Measurements from ENCODE around the gene RASA2. TPM values are rescaled to one million over a fixed set of nuclear protein-coding genes. Genes with fewer than 3 reads are reported as not detected.

Gene RASA2
- total and polyA plus RNA-seq, 10 of the 15 experiments (the other 5 are each of a cell fraction or from before 2014, with no cell fraction given), result 1.9 to 9.4 (median 7.2) TPM

GRCh38 chr3:141511361-141511760, 24.5 kb downstream of the RASA2 start:
- CTCF ChIA-PET, result no interaction called here
- no peak overlapping the region for H3K9ac ChIP-seq (ENCODE audit: control insufficient read depth, insufficient read depth, low read length)

DNA sequence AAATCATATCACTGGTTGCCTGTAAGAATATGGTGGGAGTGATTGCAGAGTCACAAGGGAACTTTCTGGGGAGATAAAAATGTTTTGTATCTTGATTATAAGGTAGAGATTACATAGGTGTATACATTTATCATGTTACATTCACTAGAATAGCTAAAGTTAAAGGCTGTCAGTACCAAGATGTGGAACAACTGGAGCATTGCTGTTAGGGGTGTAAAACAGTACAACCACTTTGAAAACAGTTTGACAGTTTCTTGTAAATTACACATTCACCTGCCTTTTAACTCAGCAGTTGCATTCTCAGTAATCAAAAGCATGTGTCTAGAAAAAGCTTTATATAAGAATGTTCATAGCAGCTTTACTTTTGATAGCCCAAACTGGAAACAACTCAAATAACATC, 27.6 kb downstream of the RASA2 start:
- no peak for ATAC-seq
- Histone ChIP-seq H3K36me3 (ENCODE audit: control insufficient read depth in 2 of 2, insufficient read depth in 2 of 2, low read length in 1 of 2) (peaks cover 2 to 13% of the 10 kb centered on the region in 2 experiments), H2AFZ (ENCODE audit: control insufficient read depth, low read depth, low read length) (no peak overlapping the region)
- no peak for TF ChIP-seq EGR1 (IDR thresholded peaks at IDR 0.05; ENCODE audit: borderline replicate concordance in 1 of 2, low read depth in 2 of 2, low read length in 2 of 2)
- TF ChIP-seq IRF5 (IDR thresholded peaks at IDR 0.05; ENCODE audit: borderline replicate concordance), result no peak
- no peak for TF ChIP-seq CHD4 (IDR thresholded peaks at IDR 0.05)
- TF ChIP-seq, protein P1, sequence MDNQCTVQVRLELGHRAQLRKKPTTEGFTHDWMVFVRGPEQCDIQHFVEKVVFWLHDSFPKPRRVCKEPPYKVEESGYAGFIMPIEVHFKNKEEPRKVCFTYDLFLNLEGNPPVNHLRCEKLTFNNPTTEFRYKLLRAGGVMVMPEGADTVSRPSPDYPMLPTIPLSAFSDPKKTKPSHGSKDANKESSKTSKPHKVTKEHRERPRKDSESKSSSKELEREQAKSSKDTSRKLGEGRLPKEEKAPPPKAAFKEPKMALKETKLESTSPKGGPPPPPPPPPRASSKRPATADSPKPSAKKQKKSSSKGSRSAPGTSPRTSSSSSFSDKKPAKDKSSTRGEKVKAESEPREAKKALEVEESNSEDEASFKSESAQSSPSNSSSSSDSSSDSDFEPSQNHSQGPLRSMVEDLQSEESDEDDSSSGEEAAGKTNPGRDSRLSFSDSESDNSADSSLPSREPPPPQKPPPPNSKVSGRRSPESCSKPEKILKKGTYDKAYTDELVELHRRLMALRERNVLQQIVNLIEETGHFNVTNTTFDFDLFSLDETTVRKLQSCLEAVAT (IDR thresholded peaks at IDR 0.05), result no peak
- TF ChIP-seq, protein P2, sequence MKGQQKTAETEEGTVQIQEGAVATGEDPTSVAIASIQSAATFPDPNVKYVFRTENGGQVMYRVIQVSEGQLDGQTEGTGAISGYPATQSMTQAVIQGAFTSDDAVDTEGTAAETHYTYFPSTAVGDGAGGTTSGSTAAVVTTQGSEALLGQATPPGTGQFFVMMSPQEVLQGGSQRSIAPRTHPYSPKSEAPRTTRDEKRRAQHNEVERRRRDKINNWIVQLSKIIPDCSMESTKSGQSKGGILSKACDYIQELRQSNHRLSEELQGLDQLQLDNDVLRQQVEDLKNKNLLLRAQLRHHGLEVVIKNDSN (IDR thresholded peaks at IDR 0.05; ENCODE audit: borderline replicate concordance, extremely low read length, insufficient read depth, low read depth, low read length), result no peak

More at GRCh38 chr3:141511361-141511760, 24.5 kb downstream of the RASA2 start:
- Histone ChIP-seq H3K36me3 (ENCODE audit: control insufficient read depth in 2 of 2, insufficient read depth in 2 of 2, low read length in 1 of 2) (peaks cover 0 to 3% of the 10 kb centered on the region in 2 experiments; a peak in 1 of 4 replicates), H3K4me2 (ENCODE audit: control insufficient read depth, insufficient read depth) (no peak overlapping the region), H3K27me3 (replicated peaks in 1 of 2; ENCODE audit: control insufficient read depth in 2 of 2, insufficient read depth in 2 of 2, low read length in 1 of 2) (no peaks in the 10 kb centered on the region), H3K9me3 (replicated peaks; ENCODE audit: control insufficient read depth, insufficient read depth, low read length) (no peaks in the 10 kb centered on the region; the same call in 2 of the 3 replicates), H3K4me1 (ENCODE audit: control insufficient read depth, insufficient read depth, low read length) (no peaks in the 10 kb centered on the region), H3K4me3 (no peak overlapping the region), H3K79me2 (ENCODE audit: control insufficient read depth, insufficient read depth, low read length) (no peaks in the 10 kb centered on the region; the same call in 1 of the 2 replicates), H4K20me1 (ENCODE audit: control insufficient read depth, insufficient read depth) (no peaks in the 10 kb centered on the region), H2AFZ (ENCODE audit: control insufficient read depth, low read depth, low read length) (no peak overlapping the region), H3K27ac (ENCODE audit: control insufficient read depth, insufficient read depth) (no peak overlapping the region)
- RAD21 ChIA-PET (ENCODE audit: unreplicated experiment), result no interaction called here
- TF ChIP-seq SMC3 (IDR thresholded peaks at IDR 0.05; ENCODE audit: borderline replicate concordance, low read length) (no peak), HCFC1 (IDR thresholded peaks at IDR 0.05; ENCODE audit: low read length) (no peak), NFIC (IDR thresholded peaks at IDR 0.05; ENCODE audit: low read depth, low read length) (no peak), EP300 (IDR thresholded peaks at IDR 0.05; ENCODE audit: borderline replicate concordance in 1 of 2, control insufficient read depth in 1 of 2, low read depth in 2 of 2, low read length in 2 of 2) (no peak), PAX8 (IDR thresholded peaks at IDR 0.05) (no peak), TAF1 (IDR thresholded peaks at IDR 0.05; ENCODE audit: borderline replicate concordance, low read depth, low read length) (no peak), USF2 (IDR thresholded peaks at IDR 0.05; ENCODE audit: borderline replicate concordance, low read depth, low read length) (no peak)
- TF ChIP-seq, protein P3, sequence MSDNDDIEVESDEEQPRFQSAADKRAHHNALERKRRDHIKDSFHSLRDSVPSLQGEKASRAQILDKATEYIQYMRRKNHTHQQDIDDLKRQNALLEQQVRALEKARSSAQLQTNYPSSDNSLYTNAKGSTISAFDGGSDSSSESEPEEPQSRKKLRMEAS (IDR thresholded peaks at IDR 0.05; ENCODE audit: low read depth, low read length), result no peak
- WGBS (ENCODE audit: insufficient coverage, insufficient replicate concordance, low lambda C conversion rate, missing lambda C conversion rate), result 85% methylated on average over 4 of the region's 4 CpGs
- ATAC-seq, result no peak
- POLR2A ChIA-PET, result no interaction called here
- no peak for FAIRE-seq
- no TSS peak for BruUV-seq (replicated peaks)
- SMC1A ChIA-PET (ENCODE audit: uncharacterized antibody, unreplicated experiment), result no interaction called here
- intact Hi-C loops (cut with micrococcal nuclease; ENCODE audit: unreplicated experiment), result no loop called here
- DNase-seq (ENCODE audit: low read depth, low spot score), result no peak
- in situ Hi-C loops (cut with MboI), result no loop called here

More for the DNA sequence above, 27.6 kb downstream of the RASA2 start:
- in situ Hi-C loops (cut with MboI) (no loop called here), intact Hi-C loops (cut with micrococcal nuclease; ENCODE audit: unreplicated experiment) (no loop called here)
- H3K79me2 ChIP-seq (ENCODE audit: control insufficient read depth, insufficient read depth, low read length), result no peaks in the 10 kb centered on the region; the same call in 1 of the 2 replicates
- DNase-seq (ENCODE audit: low read depth, low spot score) (no peak), FAIRE-seq (no peak)
- H3K4me2 ChIP-seq (ENCODE audit: control insufficient read depth, insufficient read depth), result no peak overlapping the region
- H3K27me3 ChIP-seq (replicated peaks in 1 of 2; ENCODE audit: control insufficient read depth in 2 of 2, insufficient read depth in 2 of 2, low read length in 1 of 2), result no peaks in the 10 kb centered on the region
- POLR2A ChIA-PET, result interaction anchor here (1.0 kb wide), 1 partner anchor 16 kb away, joined by 3 read pairs; no protein-coding TSS in a partner anchor
- CTCF ChIA-PET, result interaction anchor here (0.9 to 1.3 kb wide), 5 partner anchors 10 to 361 kb away, joined by 3 to 4 read pairs (median 3); no protein-coding TSS in a partner anchor
- BruUV-seq (replicated peaks), result no TSS peak
- no peaks in the 10 kb centered on the region for H4K20me1 ChIP-seq (ENCODE audit: control insufficient read depth, insufficient read depth)
- SMC1A ChIA-PET (ENCODE audit: uncharacterized antibody, unreplicated experiment), result interaction anchor here (0.6 to 1.7 kb wide), 7 partner anchors 9 to 634 kb away, joined by 3 to 9 read pairs (median 3); no protein-coding TSS in a partner anchor
- H3K9me3 ChIP-seq (replicated peaks; ENCODE audit: control insufficient read depth, insufficient read depth, low read length), result peaks cover 3% of the 10 kb centered on the region; the same call in 1 of the 3 replicates
- no peaks in the 10 kb centered on the region for H3K4me1 ChIP-seq (ENCODE audit: control insufficient read depth, insufficient read depth, low read length)
- no peak overlapping the region for H3K27ac ChIP-seq (ENCODE audit: control insufficient read depth, insufficient read depth)
- RAD21 ChIA-PET (ENCODE audit: unreplicated experiment), result interaction anchor here (0.8 kb wide), 1 partner anchor 12 kb away, joined by 3 read pairs; no protein-coding TSS in a partner anchor
- no peak overlapping the region for H3K4me3 ChIP-seq
- no peak overlapping the region for H3K9ac ChIP-seq (ENCODE audit: control insufficient read depth, insufficient read depth, low read length)

Measured in GM12878 (cell line).